GM19351 (cell line): ENCODE data around the gene SPATA20.
A peak's percentile ranks its signal among the peaks of the same experiment; 100 is the strongest.

Experiments used
- ATAC-seq: cut with Tn5 transposase; IDR thresholded peaks from one replicate; pipeline ENCODE4 v1.9.1; 2021; ENCODE audit warnings: mild to moderate bottlenecking, moderate library complexity; ENCODE audit not compliant: unreplicated experiment

Gene SPATA20

DNA sequence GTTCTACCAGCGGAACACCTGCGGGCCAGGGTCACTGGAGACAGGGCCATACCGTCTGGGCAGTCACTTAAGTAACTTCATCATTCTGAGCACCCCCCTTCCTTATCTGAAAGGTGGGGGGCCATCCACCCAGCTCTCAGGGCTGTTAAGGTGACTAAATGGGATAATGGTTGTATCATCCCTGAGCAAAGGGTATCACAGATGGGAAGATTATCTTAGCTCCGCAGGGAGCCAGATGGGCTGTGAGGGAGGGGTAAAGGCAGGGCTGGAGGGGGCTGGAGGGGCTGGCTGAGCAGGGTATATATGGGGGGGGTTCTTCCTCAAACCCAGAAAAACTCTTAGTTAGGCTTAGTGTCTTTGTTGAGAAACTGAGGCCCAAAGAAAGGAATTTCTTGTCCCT is 10.7 kb downstream of the SPATA20 start:
- ATAC-seq, result no peak

DNA sequence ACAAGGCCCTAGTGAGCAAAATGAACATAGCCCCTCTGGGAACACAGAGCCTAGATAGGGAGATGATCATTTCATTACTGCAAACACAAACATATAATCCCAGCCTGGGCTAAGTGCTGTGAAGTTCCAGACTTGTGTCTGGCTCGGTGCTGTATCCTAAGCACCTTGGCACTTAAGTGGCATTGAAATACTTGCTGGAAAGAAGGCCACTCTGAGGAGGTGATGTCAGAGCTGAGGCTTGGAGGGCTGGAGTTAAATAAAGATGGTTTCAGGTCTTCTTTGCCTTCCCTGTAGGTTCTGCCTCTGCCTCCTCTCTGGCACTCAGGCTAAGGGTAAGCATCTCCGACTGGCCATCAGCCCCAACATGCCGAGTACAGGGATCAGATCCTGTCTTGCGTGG is 11.1 kb downstream of the SPATA20 start:
- ATAC-seq, result no peak

DNA sequence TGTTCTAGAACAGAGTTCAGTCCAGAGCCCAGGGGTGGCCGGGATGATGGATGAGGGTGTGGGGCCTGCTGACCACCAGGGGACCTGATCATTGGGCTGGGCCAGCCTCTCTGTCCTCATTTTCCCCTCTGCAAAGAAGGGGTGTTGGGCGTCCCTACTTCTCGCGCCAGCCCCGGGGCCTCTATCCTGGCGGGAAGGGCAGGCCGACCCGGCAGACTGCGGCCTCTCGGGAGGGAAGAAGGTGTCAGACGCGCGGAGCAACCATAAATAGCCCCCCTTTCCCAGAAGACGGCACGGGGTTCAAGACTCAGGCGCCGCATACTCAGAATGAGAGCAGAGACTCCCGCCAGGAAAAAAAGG is 11.6 kb downstream of the SPATA20 start:
- no peak for ATAC-seq

GRCh38 chr17:50558941-50559614 is 12.1 kb downstream of the SPATA20 start:
- no peak for ATAC-seq

- ATAC-seq, result no peak
These were observed 12.8 kb downstream of the SPATA20 start for GRCh38 chr17:50559674-50560184.

DNA sequence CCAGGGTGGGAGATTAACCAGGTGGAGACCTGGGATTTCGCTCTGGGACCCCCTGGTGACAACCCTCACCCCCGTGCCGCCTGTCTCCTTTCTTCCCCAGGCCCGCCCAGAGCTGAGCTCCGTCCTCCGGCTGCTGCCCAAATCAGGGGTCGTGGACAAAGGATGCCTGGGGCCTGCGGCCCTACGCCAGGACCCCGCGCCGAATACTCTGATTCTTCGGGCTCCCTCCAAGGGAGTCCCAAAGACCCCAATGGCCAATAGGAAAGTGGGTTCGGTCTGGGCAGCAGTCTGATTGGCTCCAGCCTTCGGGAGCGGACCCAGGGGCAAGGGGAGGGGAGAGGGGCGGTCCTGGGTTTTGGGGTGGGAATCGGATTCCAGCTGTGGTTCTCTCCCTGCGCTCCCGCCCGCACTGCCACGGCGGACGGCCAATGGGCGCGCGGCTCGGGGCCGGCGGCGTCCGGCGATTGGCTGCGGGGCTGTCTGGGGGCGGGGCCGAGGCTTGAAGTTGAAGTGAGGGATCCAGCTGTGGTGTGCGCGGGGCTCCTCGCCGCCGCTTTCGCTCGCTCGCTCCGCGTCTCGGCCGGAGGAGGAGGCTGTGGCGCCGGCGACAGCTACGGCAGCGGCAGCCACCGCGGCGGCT is 13.3 kb downstream of the SPATA20 start, which contains the start of gene CACNA1G:
Gene CACNA1G (plus strand): TSS at position 531 of the 640 bp plus-strand sequence. CDS start 745 bp downstream, outside the sequence.
- ATAC-seq, result peak; percentile 94

- ATAC-seq, result no peak
These were observed 14.2 kb downstream of the SPATA20 start for GRCh38 chr17:50560931-50561745.

GRCh38 chr17:50561746-50562141 is 14.8 kb downstream of the SPATA20 start:
- no peak for ATAC-seq

GRCh38 chr17:50562242-50563091 is 15.5 kb downstream of the SPATA20 start:
- ATAC-seq, result no peak

- no peak for ATAC-seq
These were observed 16.1 kb downstream of the SPATA20 start for GRCh38 chr17:50563092-50563511.

DNA sequence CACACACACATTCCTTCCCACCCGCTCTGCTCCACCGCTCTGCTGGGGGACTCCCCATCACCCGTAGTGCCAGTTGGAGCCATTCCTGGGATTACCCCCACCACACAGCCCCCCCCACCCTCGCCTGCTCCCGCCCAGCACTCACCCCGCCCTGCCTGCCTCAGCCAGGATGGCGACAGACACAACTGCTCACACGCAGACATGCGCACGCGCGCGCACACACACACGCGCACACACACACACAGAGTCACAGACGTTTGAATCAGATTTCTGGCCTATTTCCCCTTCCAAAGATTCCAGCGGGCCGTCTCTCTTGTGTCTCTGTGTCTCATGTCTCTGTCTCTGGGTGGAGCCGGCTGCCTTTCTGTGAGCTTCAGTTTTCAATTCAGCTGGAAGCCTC is 17.9 kb downstream of the SPATA20 start:
- no peak for ATAC-seq

- ATAC-seq, result no peak
These were observed 18.7 kb downstream of the SPATA20 start for GRCh38 chr17:50565402-50566350.

DNA sequence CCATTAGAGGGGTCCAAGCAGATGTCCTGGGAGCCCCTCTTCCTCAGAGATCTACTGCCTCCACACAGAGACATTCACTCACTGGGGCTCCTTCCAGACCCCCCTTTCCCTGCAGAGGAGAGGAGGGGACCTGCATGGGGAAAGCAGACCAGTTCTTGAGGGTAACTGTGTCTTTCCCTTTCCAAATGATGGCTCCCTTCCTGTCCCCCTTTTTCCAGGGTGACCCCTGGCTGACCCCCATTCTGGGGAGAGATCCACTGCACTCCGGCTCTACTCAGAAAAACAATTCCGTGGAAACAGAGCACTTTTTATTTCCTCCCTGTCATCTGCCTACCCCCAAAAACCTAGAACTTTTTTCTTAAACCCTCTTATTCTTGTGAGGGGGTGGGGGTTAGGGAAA is 19.9 kb downstream of the SPATA20 start:
- ATAC-seq, result no peak

DNA sequence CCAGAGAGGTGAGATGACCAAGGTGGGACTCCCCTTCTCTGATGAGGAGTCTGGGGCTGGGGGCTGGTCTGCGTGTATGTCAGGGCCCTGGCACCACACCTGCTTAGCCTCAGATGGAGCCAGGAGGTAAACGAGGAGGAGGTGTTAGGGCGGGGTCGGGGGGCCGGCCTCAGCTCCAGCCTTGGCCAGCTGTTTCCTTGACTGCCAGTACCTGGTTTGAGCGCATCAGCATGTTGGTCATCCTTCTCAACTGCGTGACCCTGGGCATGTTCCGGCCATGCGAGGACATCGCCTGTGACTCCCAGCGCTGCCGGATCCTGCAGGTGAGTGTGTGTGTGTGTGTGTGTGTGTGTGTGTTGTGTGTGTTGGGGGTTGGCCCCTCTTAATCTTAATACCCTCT is 21.7 kb downstream of the SPATA20 start:
- ATAC-seq, result no peak

DNA sequence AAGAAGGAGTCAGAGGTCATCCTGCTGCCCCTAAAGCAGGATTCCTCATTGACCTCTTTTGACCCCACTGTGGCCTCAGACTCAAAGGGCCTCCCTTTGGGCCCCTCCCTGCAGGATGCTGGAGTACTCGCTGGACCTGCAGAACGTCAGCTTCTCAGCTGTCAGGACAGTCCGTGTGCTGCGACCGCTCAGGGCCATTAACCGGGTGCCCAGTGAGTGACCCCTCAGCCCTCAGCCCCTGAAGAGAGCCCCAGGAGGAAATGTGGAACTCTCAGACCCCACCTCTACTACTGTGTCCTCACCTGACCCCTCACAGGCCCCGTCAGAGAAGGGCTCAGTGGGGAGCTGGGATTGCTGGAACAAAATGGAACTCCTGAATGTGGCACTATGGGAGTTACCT is 22.6 kb downstream of the SPATA20 start:
- ATAC-seq, result no peak

GRCh38 chr17:50570032-50570431 is 23.1 kb downstream of the SPATA20 start:
- ATAC-seq, result no peak

GRCh38 chr17:50570528-50570927 is 23.6 kb downstream of the SPATA20 start:
- no peak for ATAC-seq

DNA sequence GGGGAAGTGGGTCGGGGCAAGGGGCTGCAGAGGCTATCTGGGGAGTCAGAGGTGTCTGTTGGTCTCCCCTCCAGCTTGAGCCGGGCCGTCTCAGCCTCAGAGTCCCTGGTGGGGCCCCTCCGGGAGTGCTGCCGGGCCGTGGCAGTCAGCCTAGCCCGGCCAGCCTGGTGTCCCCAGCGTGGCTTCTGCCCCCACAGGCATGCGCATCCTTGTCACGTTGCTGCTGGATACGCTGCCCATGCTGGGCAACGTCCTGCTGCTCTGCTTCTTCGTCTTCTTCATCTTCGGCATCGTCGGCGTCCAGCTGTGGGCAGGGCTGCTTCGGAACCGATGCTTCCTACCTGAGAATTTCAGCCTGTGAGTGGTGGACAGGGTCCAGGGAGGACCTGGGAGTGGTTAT is 24.7 kb downstream of the SPATA20 start:
- ATAC-seq, result no peak

- ATAC-seq, result no peak
These were observed 25.6 kb downstream of the SPATA20 start for GRCh38 chr17:50572541-50572940.
